MCF 10A (cell line): Measurements from ENCODE around the gene ASAP3. TPM values are rescaled to one million over a fixed set of nuclear protein-coding genes. Genes with fewer than 3 reads are reported as not detected.

Experiments used
- Bru-seq: library from RNA; stranded (reverse); fragments of 400-500 nt; gene quantifications from one replicate; lab custom pipeline; 2021; lab: Mats Ljungman, UMichigan
- BruChase-seq, 2 experiments: library from RNA; stranded (reverse); fragments of 400-500 nt; gene quantifications; one replicate each; lab custom pipeline; 2021; lab: Mats Ljungman, UMichigan
- BruUV-seq: library from RNA; stranded (reverse); fragments of 400-500 nt; replicated peaks from 2 replicates; lab custom pipeline; 2021; lab: Mats Ljungman, UMichigan
- CTCF ChIA-PET: fragments of 300-600 bp; sonication (Branson Sonifier 250); formaldehyde crosslinking; extraction: SDS; loops from one replicate; lab custom pipeline; 2021; ENCODE audit warnings: antibody characterized with exemption, inconsistent platforms; lab: Yijun Ruan, JAX
- POLR2A ChIA-PET: fragments of 300-600, 350-650 bp; sonication (Branson Sonifier 250); formaldehyde crosslinking; extraction: SDS; loops from one replicate; lab custom pipeline; 2020; ENCODE audit warnings: antibody characterized with exemption, inconsistent platforms; lab: Yijun Ruan, JAX
- DNase-seq: peaks from one replicate; pipeline ENCODE4 v3.0.0-alpha.2; 2018; ENCODE audit not compliant: unreplicated experiment
- H3K27ac Mint-ChIP-seq: one replicate; pipeline ENCODE4 v1.8.0; 2022; ENCODE audit warnings: mild to moderate bottlenecking, low read depth, mixed read lengths; ENCODE audit not compliant: unreplicated experiment
- H3K27me3 Mint-ChIP-seq: one replicate; pipeline ENCODE4 v1.8.0; 2022; ENCODE audit warnings: mixed read lengths; ENCODE audit not compliant: insufficient read depth, unreplicated experiment
- H3K36me3 Mint-ChIP-seq: one replicate; pipeline ENCODE4 v1.8.0; 2022; ENCODE audit warnings: mild to moderate bottlenecking, moderate library complexity, mixed read lengths; ENCODE audit not compliant: insufficient read depth, unreplicated experiment
- H3K4me1 Mint-ChIP-seq: one replicate; pipeline ENCODE4 v1.8.0; 2022; ENCODE audit warnings: mixed read lengths; ENCODE audit not compliant: insufficient read depth, unreplicated experiment
- H3K4me3 Mint-ChIP-seq: one replicate; pipeline ENCODE4 v1.8.0; 2022; ENCODE audit warnings: mild to moderate bottlenecking, moderate library complexity, mixed read lengths; ENCODE audit not compliant: unreplicated experiment
- H3K9me3 Mint-ChIP-seq: one replicate; pipeline ENCODE4 v1.8.0; 2022; ENCODE audit warnings: mixed read lengths; ENCODE audit not compliant: unreplicated experiment
- intact Hi-C: fragments of 100-400 bp; cut with micrococcal nuclease; formaldehyde crosslinking; loops from 2 replicates; pipeline ENCODE4 v1.14.1; 2022
- long read RNA-seq: library from polyadenylated mRNA; stranded (forward); transcript quantifications from one replicate; pipeline ENCODE4 v2.0.0, GENCODE V29; 2022
- total RNA-seq: library from RNA; stranded (reverse); gene quantifications from 2 replicates; pipeline ENCODE4 v1.2.3, GENCODE V29; 2022
- TF ChIP-seq, protein P1 (sequence below): fragments of 200-600 bp; IDR thresholded peaks from one replicate; pipeline ENCODE4 v1.8.0; 2022; ENCODE audit warnings: antibody characterized with exemption, mild to moderate bottlenecking; ENCODE audit not compliant: unreplicated experiment

Gene ASAP3
- total RNA-seq, result 11.1 and 11.2 TPM in 2 replicates
- percentile 43 among the genes with signal in this experiment for Bru-seq, nascent RNA
- percentile 51 among the genes with signal in this experiment for BruChase-seq, experiment 1, labeled RNA remaining after a 6-hour chase
- percentile 47 among the genes with signal in this experiment for BruChase-seq, experiment 2, labeled RNA remaining after a 2-hour chase
- long read RNA-seq, full-length matches to known transcripts, result 16 of 25 reads
- long read RNA-seq, partial matches to known transcripts, result 4 of 25 reads
- long read RNA-seq, other reads (novel, unspliced or antisense), result 5 of 25 reads

DNA sequence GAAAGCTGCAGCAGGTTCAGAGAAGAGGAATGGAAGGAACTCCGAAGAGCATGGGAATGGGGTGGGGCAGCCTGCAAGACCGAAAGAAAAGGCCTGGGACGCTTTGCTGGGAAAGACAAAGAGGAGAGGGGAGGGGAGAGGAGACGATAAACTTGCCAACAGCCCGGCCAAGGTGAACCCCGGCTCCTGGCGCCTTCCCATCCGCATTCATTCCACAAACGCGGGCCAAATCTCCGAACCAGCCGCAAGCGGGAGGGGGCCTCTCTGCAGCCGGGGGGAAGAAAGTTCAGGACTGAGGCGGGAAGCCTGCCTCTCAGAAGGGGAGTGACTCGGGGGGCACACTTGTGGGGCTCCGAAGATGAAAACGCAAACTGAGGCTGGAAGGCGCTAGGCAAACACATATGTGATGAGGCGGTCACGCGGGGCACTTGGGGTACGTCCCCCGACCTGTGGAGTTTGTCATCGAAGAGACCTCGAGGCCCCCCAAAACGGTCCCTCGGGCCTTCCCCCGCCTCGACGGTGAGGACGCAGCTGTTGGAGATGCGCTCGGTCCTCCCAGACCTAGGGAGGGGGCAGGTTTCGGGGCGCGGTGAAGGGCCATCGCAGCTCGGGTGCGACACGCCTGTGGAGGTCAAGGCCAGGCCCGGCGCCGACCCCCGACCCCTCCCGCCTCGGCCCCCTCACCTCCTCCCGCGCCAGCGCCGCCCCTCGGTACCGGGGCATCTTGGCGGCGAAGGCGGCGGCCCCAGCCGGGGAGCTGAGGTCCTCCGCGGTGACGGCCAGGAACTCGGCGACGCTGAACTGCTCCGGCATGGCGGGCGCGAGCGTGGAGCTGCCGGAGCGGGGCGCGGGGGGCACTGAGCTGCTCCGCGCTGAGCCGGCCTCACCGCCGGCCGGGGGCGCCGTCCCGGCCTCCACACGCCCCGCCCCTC, at the start of gene ASAP3:
TSS of gene ASAP3 (minus strand) at position 859 of the 932 bp plus-strand sequence. CDS start at position 813, 46 bp downstream.
- ChIA-PET CTCF (interaction anchor here (0.6 to 5.7 kb wide), 4 partner anchors 13 to 116 kb away, joined by 3 to 46 read pairs (median 4); no protein-coding TSS in a partner anchor), POLR2A (interaction anchor here (0.5 to 2.9 kb wide), 14 partner anchors 8 to 1764 kb away, joined by 3 to 14 read pairs (median 4); partner anchors contain the start of genes HNRNPR and RSRP1)
- Mint-ChIP-seq H3K36me3 (no peaks in the 10 kb centered on the region), H3K4me3 (peak within 1 kb of the TSS; percentile 76), H3K9me3 (no peaks in the 10 kb centered on the region), H3K4me1 (peaks cover 23% of the 10 kb centered on the region), H3K27ac (peak within 1 kb of the TSS; percentile 2), H3K27me3 (no peaks in the 10 kb centered on the region)
- intact Hi-C loops, result no loop called here
- peak; percentile 44 for DNase-seq
- TF ChIP-seq, protein P1, sequence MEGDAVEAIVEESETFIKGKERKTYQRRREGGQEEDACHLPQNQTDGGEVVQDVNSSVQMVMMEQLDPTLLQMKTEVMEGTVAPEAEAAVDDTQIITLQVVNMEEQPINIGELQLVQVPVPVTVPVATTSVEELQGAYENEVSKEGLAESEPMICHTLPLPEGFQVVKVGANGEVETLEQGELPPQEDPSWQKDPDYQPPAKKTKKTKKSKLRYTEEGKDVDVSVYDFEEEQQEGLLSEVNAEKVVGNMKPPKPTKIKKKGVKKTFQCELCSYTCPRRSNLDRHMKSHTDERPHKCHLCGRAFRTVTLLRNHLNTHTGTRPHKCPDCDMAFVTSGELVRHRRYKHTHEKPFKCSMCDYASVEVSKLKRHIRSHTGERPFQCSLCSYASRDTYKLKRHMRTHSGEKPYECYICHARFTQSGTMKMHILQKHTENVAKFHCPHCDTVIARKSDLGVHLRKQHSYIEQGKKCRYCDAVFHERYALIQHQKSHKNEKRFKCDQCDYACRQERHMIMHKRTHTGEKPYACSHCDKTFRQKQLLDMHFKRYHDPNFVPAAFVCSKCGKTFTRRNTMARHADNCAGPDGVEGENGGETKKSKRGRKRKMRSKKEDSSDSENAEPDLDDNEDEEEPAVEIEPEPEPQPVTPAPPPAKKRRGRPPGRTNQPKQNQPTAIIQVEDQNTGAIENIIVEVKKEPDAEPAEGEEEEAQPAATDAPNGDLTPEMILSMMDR, result no peak
- BruUV-seq, result no TSS peak

DNA sequence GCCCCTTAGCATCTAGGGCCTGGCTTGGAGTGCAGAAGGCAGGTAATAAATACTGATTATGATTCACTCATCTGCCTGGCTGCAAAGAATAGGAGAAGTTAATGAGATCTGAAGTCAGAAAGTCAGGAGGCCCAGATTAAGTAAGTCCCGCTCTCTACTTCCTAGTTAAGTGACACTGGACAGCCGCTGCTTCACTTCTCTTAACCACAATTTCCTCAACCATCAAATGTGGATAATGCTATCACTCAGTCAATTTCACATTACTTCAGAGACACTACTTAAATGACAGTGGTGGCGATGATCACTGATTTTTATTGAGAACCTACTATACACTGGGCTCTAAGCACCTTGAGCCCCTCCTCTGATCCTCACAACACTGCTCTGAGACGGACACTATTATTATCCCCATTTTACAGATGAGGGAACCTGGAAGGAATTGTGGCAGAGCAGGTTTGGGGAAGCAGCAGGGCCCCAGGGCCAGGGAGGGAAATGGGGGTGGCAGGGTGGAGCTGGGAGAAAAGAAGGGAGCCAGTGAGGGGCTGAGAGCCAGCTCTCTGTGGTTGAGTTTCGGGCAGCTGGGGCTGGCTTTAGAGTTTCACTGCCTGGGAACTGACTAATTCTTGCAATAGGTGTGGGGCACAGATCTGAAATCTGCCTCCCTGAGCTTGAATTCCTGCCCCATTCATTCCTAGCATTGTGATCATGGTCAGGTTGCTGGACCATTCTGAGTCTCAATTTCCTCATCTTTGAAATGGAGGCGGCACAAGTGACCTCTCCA, 49.5 kb upstream of the ASAP3 start:
- no peak overlapping the region for H3K27ac Mint-ChIP-seq
- no peaks in the 10 kb centered on the region for H3K9me3 Mint-ChIP-seq
- TF ChIP-seq, protein P1, result no peak
- H3K4me3 Mint-ChIP-seq, result no peak overlapping the region
- H3K4me1 Mint-ChIP-seq, result peaks cover 24% of the 10 kb centered on the region
- intact Hi-C loops, result loop anchor here (10.0 kb wide), 1 partner anchor 439 kb away; no protein-coding TSS in a partner anchor
- H3K36me3 Mint-ChIP-seq, result peaks cover 7% of the 10 kb centered on the region
- ChIA-PET POLR2A (interaction anchor here (1.3 to 1.4 kb wide), 2 partner anchors 25 to 194 kb away, joined by 3 to 4 read pairs; no protein-coding TSS in a partner anchor), CTCF (interaction anchor here (0.6 to 1.3 kb wide), 5 partner anchors 9 to 114 kb away, joined by 3 to 4 read pairs (median 3); no protein-coding TSS in a partner anchor)
- no peaks in the 10 kb centered on the region for H3K27me3 Mint-ChIP-seq
- no peak for DNase-seq
- no TSS peak for BruUV-seq

- BruUV-seq, result no TSS peak
- POLR2A ChIA-PET, result interaction anchor here (0.6 to 2.3 kb wide), 8 partner anchors 8 to 187 kb away, joined by 3 to 7 read pairs (median 4); partner anchors contain the start of gene HNRNPR
- H3K4me1 Mint-ChIP-seq, result peaks cover 29% of the 10 kb centered on the region
These were observed 47.6 kb upstream of the ASAP3 start for GRCh38 chr1:23531562-23532094.

More at GRCh38 chr1:23531562-23532094, 47.6 kb upstream of the ASAP3 start:
- H3K9me3 Mint-ChIP-seq, result no peaks in the 10 kb centered on the region
- no peaks in the 10 kb centered on the region for H3K27me3 Mint-ChIP-seq
- H3K36me3 Mint-ChIP-seq, result peaks cover 11% of the 10 kb centered on the region
- peak overlapping the region; percentile 75 for H3K4me3 Mint-ChIP-seq
- intact Hi-C loops, result loop anchor here (10.0 kb wide), 1 partner anchor 437 kb away; no protein-coding TSS in a partner anchor
- no peak overlapping the region for H3K27ac Mint-ChIP-seq
- DNase-seq, result no peak
- CTCF ChIA-PET, result interaction anchor here (0.7 to 2.1 kb wide), 4 partner anchors 9 to 81 kb away, joined by 3 to 9 read pairs (median 5); no protein-coding TSS in a partner anchor
- TF ChIP-seq, protein P1, result no peak
